Right atrium auricular region (tissue), 2 donors: ENCODE measurements around the gene PROX1. TPM values are rescaled to one million over a fixed set of nuclear protein-coding genes. Genes with fewer than 3 reads are reported as not detected.
A peak's percentile ranks its signal among the peaks of the same experiment; 100 is the strongest.

Experiments
- DNase-seq: peaks from one replicate; pipeline ENCODE4 v3.0.0-alpha.2; 2019; ENCODE audit warnings: low spot score
- H3K27ac ChIP-seq, 2 donors: fragments of 200-600 bp; sonication (generic); 1 replicate in 1 of 2; 2 replicates in 1 of 2; pipeline ENCODE4 v1.5.1; 2016 to 2019
- H3K27me3 ChIP-seq, 2 donors: fragments of 200-600 bp; sonication (generic); one replicate each; pipeline versions ENCODE4 v1.5.1 to v1.6.0; 2017 to 2019
- H3K36me3 ChIP-seq: fragments of 200-600 bp; sonication (generic); one replicate; pipeline ENCODE4 v1.5.1; 2016
- H3K4me1 ChIP-seq, 2 donors: fragments of 200-600 bp; sonication (generic); one replicate each; pipeline versions ENCODE4 v1.5.1 to v1.6.0; 2017 to 2019
- H3K4me3 ChIP-seq, 2 donors: fragments of 200-600 bp; sonication (generic); 1 replicate in 1 of 2; 2 replicates in 1 of 2; pipeline ENCODE4 v1.5.1; 2017 to 2019; ENCODE audit warnings: mild to moderate bottlenecking in 1 of 2, moderate library complexity in 1 of 2
- H3K9me3 ChIP-seq, 2 donors: fragments of 200-600 bp; sonication (generic); one replicate each; pipeline ENCODE4 v1.5.1; 2019
- total RNA-seq, 2 donors: library from RNA; depleted of rRNA; stranded (reverse); fragments of >200 nt; gene quantifications; one replicate each; pipeline ENCODE4 v1.1.0, GENCODE V29; 2016
- TF ChIP-seq, protein P1 (sequence below), 2 donors: fragments of 200-600 bp; sonication (generic); IDR thresholded peaks; one replicate each; pipeline ENCODE4 v1.5.1; 2019; ENCODE audit warnings: antibody characterized with exemption in 2 of 2

The PROX1 gene
- total RNA-seq, 2 donors from 2014 or later = 39.7 to 46.5 TPM

DNA sequence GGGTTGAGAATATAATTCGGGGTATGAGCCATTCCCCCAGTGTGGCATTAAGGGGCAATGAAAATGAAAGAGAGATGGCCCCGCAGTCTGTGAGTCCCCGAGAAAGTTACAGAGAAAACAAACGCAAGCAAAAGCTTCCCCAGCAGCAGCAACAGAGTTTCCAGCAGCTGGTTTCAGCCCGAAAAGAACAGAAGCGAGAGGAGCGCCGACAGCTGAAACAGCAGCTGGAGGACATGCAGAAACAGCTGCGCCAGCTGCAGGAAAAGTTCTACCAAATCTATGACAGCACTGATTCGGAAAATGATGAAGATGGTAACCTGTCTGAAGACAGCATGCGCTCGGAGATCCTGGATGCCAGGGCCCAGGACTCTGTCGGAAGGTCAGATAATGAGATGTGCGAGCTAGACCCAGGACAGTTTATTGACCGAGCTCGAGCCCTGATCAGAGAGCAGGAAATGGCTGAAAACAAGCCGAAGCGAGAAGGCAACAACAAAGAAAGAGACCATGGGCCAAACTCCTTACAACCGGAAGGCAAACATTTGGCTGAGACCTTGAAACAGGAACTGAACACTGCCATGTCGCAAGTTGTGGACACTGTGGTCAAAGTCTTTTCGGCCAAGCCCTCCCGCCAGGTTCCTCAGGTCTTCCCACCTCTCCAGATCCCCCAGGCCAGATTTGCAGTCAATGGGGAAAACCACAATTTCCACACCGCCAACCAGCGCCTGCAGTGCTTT is 9.4 kb downstream of the PROX1 start:
- TF ChIP-seq, protein P1, sequence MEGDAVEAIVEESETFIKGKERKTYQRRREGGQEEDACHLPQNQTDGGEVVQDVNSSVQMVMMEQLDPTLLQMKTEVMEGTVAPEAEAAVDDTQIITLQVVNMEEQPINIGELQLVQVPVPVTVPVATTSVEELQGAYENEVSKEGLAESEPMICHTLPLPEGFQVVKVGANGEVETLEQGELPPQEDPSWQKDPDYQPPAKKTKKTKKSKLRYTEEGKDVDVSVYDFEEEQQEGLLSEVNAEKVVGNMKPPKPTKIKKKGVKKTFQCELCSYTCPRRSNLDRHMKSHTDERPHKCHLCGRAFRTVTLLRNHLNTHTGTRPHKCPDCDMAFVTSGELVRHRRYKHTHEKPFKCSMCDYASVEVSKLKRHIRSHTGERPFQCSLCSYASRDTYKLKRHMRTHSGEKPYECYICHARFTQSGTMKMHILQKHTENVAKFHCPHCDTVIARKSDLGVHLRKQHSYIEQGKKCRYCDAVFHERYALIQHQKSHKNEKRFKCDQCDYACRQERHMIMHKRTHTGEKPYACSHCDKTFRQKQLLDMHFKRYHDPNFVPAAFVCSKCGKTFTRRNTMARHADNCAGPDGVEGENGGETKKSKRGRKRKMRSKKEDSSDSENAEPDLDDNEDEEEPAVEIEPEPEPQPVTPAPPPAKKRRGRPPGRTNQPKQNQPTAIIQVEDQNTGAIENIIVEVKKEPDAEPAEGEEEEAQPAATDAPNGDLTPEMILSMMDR (IDR thresholded peaks at IDR 0.05) = no peak
- Histone ChIP-seq H3K4me1 (peaks cover 0 to 24% of the 10 kb centered on the region in 2 donors), H3K4me3 (peak overlapping the region in 1 of 2 donors; percentile 27), H3K36me3 (peaks cover 9% of the 10 kb centered on the region), H3K27me3 (no peaks in the 10 kb centered on the region), H3K9me3 (no peaks in the 10 kb centered on the region), H3K27ac (peak overlapping the region; percentile 61 to 79)
- no peak for DNase-seq

DNA sequence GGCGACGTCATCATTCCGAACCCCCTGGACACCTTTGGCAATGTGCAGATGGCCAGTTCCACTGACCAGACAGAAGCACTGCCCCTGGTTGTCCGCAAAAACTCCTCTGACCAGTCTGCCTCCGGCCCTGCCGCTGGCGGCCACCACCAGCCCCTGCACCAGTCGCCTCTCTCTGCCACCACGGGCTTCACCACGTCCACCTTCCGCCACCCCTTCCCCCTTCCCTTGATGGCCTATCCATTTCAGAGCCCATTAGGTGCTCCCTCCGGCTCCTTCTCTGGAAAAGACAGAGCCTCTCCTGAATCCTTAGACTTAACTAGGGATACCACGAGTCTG is 10.0 kb downstream of the PROX1 start:
- Histone ChIP-seq H3K27ac (peak overlapping the region; percentile 32 to 79), H3K4me1 (peaks cover 0 to 24% of the 10 kb centered on the region in 2 donors)
- TF ChIP-seq, protein P1 (IDR thresholded peaks at IDR 0.05) = no peak

DNA sequence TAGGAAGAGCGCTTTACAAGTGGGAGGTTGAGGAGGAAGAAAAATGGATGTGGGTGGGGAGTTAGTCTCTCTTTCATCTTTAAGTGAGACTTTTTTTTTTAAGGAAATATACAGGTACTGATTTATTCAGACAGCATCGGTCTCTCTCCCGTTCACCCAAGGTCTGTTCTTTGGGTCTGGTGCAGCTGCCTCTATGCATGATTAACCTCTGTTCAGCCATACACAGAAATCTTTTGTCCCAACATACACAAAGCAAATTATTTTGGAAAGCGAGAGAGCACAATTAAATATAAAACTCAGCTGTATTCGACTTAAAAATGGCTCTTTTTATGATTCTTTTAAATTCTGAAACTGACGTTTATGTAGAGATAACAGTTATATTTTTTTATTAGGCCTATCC is 11.0 kb downstream of the PROX1 start:
- Histone ChIP-seq H3K9me3 (no peaks in the 10 kb centered on the region), H3K36me3 (peaks cover 9% of the 10 kb centered on the region), H3K27me3 (no peaks in the 10 kb centered on the region), H3K4me3 (no peak overlapping the region), H3K4me1 (peaks cover 0 to 24% of the 10 kb centered on the region in 2 donors), H3K27ac (peak overlapping the region; percentile 27 to 30)
- TF ChIP-seq, protein P1 (IDR thresholded peaks at IDR 0.05) = no peak
- DNase-seq = no peak

More for the DNA sequence above, 10.0 kb downstream of the PROX1 start:
- H3K9me3 ChIP-seq = no peaks in the 10 kb centered on the region
- DNase-seq = no peak
- H3K36me3 ChIP-seq = peaks cover 9% of the 10 kb centered on the region
- H3K27me3 ChIP-seq = no peaks in the 10 kb centered on the region
- no peak overlapping the region for H3K4me3 ChIP-seq

DNA sequence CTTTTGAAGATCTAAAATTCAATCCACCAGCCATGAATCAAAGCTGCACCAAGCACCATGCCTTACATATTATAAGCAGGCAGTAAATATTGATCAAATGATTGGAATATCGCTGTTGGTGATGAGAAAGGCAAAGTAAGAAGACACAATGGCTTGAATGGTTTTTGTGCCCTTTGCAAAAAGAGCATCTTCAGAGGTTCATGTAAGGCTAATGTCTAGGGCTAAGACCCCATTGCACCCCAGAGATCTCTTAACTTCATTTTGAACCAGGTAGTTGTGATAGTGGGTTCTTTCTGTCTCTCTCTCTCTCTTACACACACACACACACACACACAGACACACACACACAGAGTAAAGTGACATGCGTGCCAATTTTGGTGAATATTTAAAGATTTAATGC is 12.0 kb downstream of the PROX1 start:
- no peak for DNase-seq
- Histone ChIP-seq H3K27ac (peak overlapping the region; percentile 27 to 30), H3K4me1 (peaks cover 0 to 18% of the 10 kb centered on the region in 2 donors), H3K9me3 (no peaks in the 10 kb centered on the region), H3K4me3 (no peak overlapping the region), H3K27me3 (no peaks in the 10 kb centered on the region), H3K36me3 (peaks cover 9% of the 10 kb centered on the region)
- TF ChIP-seq, protein P1 (IDR thresholded peaks at IDR 0.05) = no peak

DNA sequence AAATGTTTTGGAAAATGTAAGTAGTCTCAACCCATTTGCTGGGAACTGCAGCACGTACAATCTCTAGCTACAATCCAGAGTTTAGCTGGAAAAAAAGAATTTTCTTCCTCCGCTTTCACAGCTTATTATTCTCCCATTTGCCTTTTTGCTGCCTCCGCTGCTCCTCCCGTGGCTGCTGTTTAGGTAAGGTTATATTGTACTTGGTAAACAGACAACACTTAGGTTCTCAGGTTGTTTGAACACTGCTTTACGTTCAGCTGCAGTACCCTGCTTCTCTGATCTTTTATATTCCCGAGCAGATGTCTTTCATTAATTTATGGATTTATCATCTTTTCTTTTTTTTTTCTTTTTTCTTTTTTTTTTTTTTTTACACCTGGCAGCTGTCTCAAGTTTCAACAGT is 14.3 kb downstream of the PROX1 start:
- no peak for DNase-seq
- TF ChIP-seq, protein P1 (IDR thresholded peaks at IDR 0.05) = no peak
- Histone ChIP-seq H3K4me1 (peaks cover 0 to 4% of the 10 kb centered on the region in 2 donors), H3K4me3 (no peak overlapping the region), H3K27ac (peak overlapping the region in 1 of 2 donors; percentile 11), H3K9me3 (no peaks in the 10 kb centered on the region), H3K27me3 (no peaks in the 10 kb centered on the region), H3K36me3 (peaks cover 9% of the 10 kb centered on the region)

DNA sequence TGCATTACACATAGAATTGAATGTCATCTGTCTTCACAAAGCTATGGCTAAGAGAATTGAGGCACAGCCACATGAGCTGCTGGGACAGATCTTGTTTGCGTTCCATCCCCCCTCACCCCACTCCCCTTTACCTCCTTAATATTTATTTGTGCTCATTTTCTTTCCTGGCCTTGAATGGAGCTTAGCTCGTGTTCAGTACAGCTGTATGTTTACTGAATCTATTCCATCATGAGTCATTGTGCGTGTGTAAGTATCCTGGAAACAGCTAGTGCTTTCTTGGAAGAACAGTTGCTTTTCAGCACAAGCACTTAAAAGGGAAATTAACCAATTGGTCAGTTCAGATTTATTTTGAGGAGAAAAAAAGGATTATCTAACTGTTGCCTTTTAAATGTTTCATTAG is 14.7 kb downstream of the PROX1 start:
- peaks cover 0 to under 1% of the 10 kb centered on the region in 2 donors for H3K4me1 ChIP-seq
- TF ChIP-seq, protein P1 (IDR thresholded peaks at IDR 0.05) = no peak
- H3K27me3 ChIP-seq = no peaks in the 10 kb centered on the region
- DNase-seq = no peak
- no peak overlapping the region for H3K4me3 ChIP-seq
- peak overlapping the region in 1 of 2 donors; percentile 5 for H3K27ac ChIP-seq
- H3K36me3 ChIP-seq = peaks cover 9% of the 10 kb centered on the region
- no peaks in the 10 kb centered on the region for H3K9me3 ChIP-seq
